ENCODE results near the gene CLEC4A.
"Not testable (repeated sequence)": the region's sequence is repeated elsewhere in the genome, so short reads cannot be mapped to it uniquely, and the experiment has no call there.

CLEC4A gene

DNA sequence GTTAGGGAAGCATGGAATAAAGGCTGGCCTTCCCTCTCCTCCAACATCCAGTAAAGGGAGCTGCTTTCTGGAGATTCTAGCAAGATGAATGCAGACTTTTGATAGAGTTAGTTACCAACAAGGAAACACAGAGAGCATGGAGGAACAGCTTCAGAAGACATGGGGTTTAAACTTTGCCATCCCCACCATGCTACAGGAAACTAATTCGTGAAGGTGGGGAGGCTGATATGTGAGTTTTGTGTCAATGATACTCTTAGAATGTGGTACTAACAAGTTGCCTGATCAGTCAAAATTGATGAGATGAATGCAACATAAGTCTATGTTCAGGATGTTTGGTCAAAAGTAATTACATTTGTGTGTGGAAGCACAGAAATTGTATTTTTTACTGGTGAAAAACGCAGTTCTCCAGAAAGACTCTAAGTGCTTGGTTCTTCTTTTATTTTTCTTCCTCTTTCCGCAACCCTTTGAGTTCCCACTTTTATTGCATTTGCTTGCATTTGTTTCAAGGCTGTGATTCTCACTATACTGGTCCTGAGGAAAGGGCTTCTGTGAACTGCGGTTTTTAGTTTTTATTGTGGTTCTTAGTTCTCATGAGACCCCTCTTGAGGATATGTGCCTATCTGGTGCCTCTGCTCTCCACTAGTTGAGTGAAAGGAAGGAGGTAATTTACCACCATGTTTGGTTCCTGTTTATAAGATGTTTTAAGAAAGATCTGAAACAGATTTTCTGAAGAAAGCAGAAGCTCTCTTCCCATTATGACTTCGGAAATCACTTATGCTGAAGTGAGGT, at the start of gene CLEC4A:
CLEC4A (plus strand) TSS at position 494 of the 789 bp plus-strand sequence; CDS start at position 756, 262 bp downstream.
- DNase-seq (ENCODE audit: low read depth in 2 of 2, low spot score in 1 of 2): no peak

DNA sequence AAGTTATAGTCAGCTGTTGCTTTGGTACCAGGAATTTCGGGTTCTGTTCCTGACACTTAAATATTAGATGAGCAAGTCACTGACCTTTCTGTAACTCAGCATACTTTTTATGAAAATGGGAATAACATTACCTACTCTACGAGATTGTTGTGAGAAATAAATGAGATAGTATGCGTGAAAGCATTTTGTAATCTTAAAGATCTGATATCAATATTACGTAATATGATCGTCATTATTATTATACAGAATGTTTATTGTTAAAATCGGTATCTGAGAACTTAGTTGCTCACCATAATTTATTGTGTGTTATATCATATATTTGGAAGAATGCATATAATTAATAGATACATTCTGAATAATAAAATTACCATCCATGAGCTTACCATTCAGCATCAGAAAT, 47.5 kb upstream of the CLEC4A start:
- no peak for DNase-seq (ENCODE audit: low read depth in 2 of 2, low spot score in 1 of 2)

GRCh38 chr12:8076366-8076765, 47.1 kb upstream of the CLEC4A start:
- DNase-seq (ENCODE audit: low read depth in 2 of 2, low spot score in 1 of 2): no peak

GRCh38 chr12:8077207-8077606, 46.2 kb upstream of the CLEC4A start:
- no peak for DNase-seq (ENCODE audit: low read depth in 2 of 2, low spot score in 1 of 2)

GRCh38 chr12:8078398-8078797, 45.0 kb upstream of the CLEC4A start:
- no peak for DNase-seq (ENCODE audit: low read depth in 2 of 2, low spot score in 1 of 2)

GRCh38 chr12:8078916-8079315, 44.5 kb upstream of the CLEC4A start:
- no peak for DNase-seq (ENCODE audit: low read depth in 2 of 2, low spot score in 1 of 2)

DNA sequence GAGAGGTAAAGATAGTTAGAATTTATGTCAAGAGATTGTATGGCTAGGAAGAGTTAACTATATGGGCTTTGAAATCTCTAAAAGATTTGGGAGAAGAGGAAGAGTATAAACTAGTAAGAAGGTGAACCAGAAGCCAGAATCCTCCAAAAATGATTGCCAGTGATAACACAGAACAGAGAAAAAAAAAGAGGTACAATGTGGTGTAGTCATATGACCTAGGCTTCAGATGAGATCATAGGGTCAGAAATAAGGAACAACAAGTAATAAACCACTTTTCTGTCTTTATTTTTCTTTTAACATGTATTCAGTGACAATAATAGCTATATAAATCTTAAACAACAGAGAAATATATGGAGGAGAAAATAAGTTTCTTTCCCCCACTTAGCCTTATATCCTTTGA, 43.3 kb upstream of the CLEC4A start:
- DNase-seq (ENCODE audit: low read depth in 2 of 2, low spot score in 1 of 2): no peak

DNA sequence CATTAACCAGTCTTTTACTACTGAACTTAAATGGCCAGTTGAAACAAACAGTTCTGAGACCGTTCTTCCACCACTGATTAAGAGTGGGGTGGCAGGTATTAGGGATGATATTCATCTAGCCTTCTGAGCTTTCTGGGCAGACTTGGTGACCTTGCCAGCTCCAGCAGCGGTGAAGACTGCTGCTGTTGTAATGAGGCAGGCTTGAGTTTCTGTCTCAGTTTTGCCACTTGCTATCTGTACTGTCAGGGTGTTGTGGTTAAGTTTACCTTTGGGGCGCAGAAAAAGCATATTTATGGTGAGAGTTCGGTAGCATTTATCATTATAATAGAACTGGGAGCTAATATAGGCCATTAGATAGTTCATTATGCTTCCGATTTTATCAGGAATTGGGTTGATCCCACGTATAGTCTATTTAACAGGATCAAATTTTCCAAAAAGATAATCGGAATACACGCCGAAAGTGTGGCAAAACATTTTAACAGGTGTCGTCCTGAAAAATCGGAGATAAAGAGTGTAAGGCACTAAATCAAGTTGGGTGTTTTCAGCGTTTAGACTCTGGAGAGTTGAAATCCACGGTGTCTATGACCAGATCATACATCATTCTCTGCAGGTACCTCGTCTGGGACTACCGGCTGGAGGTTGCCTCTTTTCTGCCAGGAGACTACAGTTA, 42.0 kb upstream of the CLEC4A start:
- no peak for DNase-seq (ENCODE audit: low read depth in 2 of 2, low spot score in 1 of 2)

GRCh38 chr12:8082808-8083100, 40.7 kb upstream of the CLEC4A start:
- no peak for DNase-seq (ENCODE audit: low read depth in 2 of 2, low spot score in 1 of 2)

DNA sequence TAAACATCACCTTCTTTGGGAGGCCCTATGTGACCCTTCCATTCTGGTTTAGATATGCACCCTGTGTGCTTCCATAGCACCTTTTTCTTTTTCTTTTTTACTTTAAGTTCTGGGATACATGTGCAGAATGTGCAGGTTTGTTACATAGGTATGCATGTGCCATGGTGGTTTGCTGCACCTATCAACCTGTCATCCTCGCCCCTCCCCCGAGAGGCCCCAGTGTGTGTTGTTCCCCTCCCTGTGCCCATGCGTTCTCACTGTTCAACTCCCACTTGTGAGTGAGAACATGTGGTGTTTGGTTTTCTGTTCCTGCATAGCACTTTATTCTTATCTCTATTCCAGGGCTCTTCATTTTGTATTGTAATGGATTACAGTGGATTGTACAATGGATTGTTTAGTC, 39.1 kb upstream of the CLEC4A start:
- not testable (repeated sequence) for DNase-seq (ENCODE audit: low read depth in 2 of 2, low spot score in 1 of 2)

DNA sequence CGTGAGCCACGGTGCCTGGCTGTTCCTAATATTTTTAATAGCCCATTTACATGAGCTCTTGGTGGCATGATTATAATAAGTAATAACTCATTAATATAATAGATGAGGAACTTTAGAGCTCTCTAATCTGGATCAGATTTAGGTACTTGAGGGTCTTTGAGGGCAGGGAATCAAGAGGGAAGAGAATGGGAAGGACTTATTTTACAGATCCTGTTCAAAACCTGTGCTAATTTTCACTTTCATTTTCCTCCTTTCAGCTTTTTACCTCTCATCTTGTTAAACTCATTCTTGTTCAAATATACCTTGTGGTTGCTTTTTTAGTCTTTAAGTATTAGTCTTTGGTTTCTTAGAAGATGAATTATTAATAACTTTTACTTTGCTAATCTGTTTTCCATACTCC, 35.8 kb upstream of the CLEC4A start:
- no peak for DNase-seq (ENCODE audit: low read depth in 2 of 2, low spot score in 1 of 2)

- DNase-seq (ENCODE audit: low read depth in 2 of 2, low spot score in 1 of 2): no peak
These were observed 34.8 kb upstream of the CLEC4A start for GRCh38 chr12:8088574-8088973.

- DNase-seq (ENCODE audit: low read depth in 2 of 2, low spot score in 1 of 2): not testable (repeated sequence)
These were observed 34.1 kb upstream of the CLEC4A start for GRCh38 chr12:8089277-8089676.

GRCh38 chr12:8089716-8090115, 33.7 kb upstream of the CLEC4A start:
- no peak for DNase-seq (ENCODE audit: low read depth in 2 of 2, low spot score in 1 of 2)

DNA sequence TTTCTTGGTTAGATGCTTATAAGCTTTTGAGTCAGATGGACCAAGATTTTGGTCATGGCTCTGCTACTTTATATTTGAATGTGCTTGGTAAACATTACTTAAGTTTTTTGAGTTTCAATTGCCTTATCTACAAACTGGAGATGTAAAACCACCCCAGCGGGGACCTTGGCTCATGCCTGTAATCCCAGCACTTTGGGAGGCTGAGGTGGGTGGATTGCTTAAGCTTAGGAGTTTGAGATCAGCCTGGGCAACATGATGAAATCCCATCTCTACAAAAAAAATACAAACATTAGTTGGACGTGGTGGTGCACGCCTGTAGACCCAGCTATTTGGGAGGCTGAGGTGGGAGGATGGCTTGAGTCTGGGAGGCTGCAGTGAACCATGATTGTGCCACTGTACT, 30.1 kb upstream of the CLEC4A start:
- no peak for DNase-seq (ENCODE audit: low read depth in 2 of 2, low spot score in 1 of 2)

- DNase-seq (ENCODE audit: low read depth in 2 of 2, low spot score in 1 of 2): no peak
These were observed 27.0 kb upstream of the CLEC4A start for GRCh38 chr12:8096281-8096915.

DNA sequence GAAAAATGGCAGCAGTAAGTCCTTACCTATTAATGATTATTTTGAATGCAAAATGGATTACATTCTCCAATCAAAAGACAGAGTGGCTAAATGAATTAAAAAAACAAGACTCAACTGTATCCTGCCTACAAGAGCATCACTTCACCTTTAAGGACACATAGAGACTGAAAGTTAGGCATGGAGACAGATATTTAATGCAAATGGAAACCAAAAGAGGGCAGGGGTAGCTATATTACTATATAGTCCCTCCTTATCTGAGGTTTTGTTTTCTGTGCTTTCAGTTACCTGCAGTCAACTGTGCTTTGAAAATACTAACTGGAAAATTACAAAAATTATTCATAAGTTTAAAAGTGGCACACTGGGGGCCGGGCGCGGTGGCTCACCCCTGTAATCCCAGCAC, 24.2 kb upstream of the CLEC4A start:
- no peak for DNase-seq (ENCODE audit: low read depth in 2 of 2, low spot score in 1 of 2)

DNA sequence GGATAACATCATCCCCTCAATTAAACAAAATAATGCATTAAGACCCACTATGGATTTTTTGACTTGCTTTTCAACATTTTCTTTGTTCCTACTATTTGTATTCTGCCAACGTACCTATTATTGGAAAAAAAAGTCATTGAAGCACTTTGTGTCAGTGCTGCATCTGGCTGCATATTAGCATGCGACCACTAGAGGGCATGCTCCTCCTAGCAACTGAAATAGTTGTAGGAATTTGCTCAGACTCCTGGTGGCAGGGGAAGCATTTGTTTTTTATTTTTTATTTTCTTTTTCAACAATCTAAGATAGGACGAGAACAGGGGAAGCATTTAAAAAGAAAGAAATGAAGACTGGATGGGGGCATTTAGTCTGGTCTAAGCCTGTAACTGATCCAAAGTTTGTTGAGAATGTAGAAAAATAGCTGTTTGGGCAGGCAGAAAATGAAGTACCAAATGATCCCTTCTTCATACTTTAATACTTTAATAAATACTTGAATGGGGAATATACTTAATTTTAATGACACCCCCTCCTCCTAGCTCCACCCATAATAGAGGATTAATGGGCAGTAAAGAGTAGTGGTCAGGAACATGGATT, 14.5 kb upstream of the CLEC4A start:
- DNase-seq (ENCODE audit: low read depth in 2 of 2, low spot score in 1 of 2): peak; percentile 48 to 59

DNA sequence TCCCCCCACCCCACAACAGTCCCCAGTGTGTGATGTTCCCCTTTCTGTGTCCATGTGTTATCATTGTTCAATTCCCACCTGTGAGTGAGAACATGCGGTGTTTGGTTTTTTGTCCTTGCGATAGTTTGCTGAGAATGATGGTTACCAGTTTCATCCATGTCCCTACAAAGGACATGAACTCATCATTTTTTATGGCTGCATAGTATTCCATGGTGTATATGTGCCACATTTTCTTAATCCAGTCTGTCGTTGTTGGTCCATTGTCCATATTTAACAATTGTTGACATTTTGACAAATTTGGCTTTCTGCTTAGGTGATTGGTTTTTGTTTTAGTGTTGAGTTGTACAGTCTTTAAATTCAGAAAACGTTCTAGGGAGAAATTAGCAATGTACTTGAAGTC, 10.3 kb upstream of the CLEC4A start:
- DNase-seq (ENCODE audit: low read depth in 2 of 2, low spot score in 1 of 2): not testable (repeated sequence)

DNA sequence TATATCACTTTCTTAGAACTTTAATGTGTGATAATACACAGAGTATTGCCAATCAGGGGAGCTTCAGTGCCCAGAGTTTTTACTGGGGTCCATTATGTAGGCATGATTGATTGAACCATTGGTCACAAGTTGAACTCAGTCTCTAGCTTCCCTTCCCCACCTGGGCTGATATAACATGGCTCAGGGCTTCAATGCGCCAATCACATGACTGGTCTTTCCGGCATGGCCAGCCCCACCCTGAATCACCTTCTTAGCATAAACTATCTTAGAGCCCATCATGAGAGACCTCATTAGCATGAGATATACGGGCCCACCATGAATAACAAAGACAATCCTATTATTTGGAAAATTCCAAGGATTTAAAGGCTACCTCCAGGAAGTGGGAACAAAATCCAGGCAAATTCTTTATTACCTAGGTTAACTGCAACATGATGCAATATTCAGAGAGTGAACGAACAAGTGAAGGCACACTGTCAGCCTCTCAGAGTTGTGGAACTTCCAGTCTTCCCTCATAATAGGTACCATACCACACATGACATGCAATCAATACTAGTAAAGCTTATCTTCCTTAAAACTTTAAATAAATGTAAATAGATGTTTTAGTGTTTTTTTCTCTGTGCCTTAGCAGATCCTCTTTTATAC, 3.2 kb upstream of the CLEC4A start:
- DNase-seq (ENCODE audit: low read depth in 2 of 2, low spot score in 1 of 2): no peak

GRCh38 chr12:8127138-8127537, 3.7 kb downstream of the CLEC4A start:
- no peak for DNase-seq (ENCODE audit: low read depth in 2 of 2, low spot score in 1 of 2)

Data from stimulated activated CD8-positive, alpha-beta memory T cell treated with anti-CD3 and anti-CD28 coated beads, Interleukin-4, amount 100 ng/mL, for 4 hours (primary cell).